Dermis lymphatic vessel endothelial cell (primary cell): Measurements from ENCODE around the gene SLA2. TPM values are rescaled to one million over a fixed set of nuclear protein-coding genes. Genes with fewer than 3 reads are reported as not detected.

Experiments
- total RNA-seq: library from RNA; depleted of rRNA; stranded (reverse); fragments of >200 nt; gene quantifications from 2 replicates; pipeline ENCODE4 v1.2.1, GENCODE V29; 2014

Gene SLA2, protein sequence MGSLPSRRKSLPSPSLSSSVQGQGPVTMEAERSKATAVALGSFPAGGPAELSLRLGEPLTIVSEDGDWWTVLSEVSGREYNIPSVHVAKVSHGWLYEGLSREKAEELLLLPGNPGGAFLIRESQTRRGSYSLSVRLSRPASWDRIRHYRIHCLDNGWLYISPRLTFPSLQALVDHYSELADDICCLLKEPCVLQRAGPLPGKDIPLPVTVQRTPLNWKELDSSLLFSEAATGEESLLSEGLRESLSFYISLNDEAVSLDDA
- not detected in 2 replicates for total RNA-seq

DNA sequence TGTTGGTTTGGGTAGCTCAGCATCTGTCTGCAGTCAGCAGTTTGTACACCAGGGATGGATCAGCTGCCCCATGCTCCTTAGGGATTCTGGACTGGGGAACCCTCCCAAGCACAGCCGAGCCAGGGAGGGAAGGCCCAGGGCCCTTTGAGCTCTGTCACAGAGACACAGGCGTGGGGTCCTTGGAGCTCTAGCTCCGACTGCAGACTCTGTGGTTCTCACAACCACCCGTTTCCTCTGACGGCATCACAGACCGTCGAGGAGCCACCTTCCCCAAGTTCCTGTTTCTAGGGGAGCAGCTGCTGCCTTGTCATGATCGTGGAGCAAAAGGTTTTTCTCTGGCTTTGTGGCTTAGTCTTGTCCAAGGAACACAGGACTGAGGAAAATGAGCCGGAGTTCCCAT is at the start of gene SLA2:
Gene SLA2, minus strand, starts transcription at position 199 of the 400 bp plus-strand sequence. CDS start 4,861 bp downstream, outside the sequence.

DNA sequence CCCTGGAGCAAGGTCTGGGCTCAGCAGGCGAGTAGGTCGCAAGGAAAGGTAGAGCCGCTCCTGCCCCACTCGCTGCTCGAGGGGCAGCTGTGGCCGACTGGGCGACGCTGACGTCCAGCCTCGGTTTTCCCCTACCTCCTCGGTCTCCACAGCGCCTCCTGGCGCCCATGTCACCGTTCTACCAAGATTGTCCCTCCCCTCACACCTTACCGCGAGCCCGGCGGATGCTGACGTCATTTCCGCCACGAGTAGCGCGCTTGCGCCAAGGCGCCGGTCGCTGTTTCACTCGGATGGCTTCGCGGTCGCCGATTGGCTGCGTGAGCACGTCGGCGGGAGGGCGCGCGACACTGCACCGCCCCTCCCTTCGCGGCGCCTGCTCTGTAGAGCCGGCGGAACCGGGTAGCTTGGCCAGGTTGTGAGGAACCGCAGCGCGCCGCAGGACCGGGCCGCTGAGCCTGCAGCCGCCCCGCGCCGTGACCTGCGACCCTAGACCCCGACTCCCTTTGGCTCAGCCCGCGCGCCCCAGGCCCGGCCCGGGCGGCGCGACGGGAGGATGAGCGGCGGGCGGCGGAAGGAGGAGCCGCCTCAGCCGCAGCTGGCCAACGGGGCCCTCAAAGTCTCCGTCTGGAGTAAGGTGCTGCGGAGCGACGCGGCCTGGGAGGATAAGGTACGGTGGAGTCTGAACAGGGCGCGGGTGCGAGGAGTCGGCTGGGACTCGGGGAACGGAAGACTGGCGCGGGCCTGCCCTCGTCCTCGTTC is 40.4 kb downstream of the SLA2 start, which contains the start of gene RAB5IF:
Gene RAB5IF, plus strand, starts transcription at position 381 of the 759 bp plus-strand sequence. Its CDS starts 173 bp downstream, at position 554.

DNA sequence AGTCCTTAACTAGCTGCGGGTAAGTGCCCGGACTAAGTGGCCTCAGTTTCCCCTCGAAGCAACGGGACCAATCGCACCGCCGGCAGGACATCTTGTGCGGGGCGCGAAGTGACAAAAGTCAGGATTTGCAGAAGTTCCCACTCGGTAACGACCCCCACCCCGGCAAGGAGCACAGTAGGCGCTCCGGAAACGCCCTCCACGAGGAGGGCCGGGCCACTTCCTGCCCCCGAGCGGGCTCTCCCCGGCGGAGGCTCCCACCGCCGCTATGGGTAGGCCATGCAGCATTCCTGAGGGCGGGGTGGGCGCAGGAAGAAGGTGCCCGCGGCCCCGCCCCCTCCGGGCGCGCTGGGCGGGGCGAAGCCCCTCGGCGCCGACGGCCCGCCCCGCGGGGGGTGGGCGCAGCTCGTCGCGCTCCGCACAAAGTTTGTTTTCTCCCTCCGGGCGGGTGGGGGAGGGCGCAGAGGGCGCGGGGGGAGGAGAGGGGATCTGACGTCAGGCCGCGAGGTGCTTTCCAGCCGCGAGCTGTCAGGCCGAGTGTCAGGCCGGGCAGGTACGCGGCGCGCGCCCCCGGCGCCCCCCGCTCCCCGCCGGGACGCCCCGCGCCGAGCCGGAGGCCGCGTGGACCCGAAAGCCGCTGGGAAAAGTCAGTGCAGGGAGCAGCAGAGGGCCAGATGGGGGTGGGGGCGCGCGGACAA is 72.7 kb downstream of the SLA2 start, which contains the start of gene TGIF2:
Gene TGIF2, plus strand, starts transcription at position 495 of the 695 bp plus-strand sequence. CDS start 5,178 bp downstream, outside the sequence.

Other genes with a start within 250 kb of the SLA2 start
- 0.34 and 2.0 TPM in 2 replicates for gene MYL9, start 104.7 kb downstream of the SLA2 start, total RNA-seq
- gene TGIF2, start 72.6 kb downstream of the SLA2 start, total RNA-seq, result 27.5 and 29.4 TPM in 2 replicates
- gene RAB5IF, start 40.4 kb downstream of the SLA2 start, total RNA-seq, result 58.3 and 59.5 TPM in 2 replicates
- 26.8 and 37.1 TPM in 2 replicates for gene NDRG3, start 99.9 kb upstream of the SLA2 start, total RNA-seq
- gene DSN1, start 127.6 kb upstream of the SLA2 start, total RNA-seq, result 14.6 and 17.3 TPM in 2 replicates
- 0.09 and 0.11 TPM in 2 replicates for gene TLDC2, start 229.9 kb upstream of the SLA2 start, total RNA-seq